Hematopoietic multipotent progenitor cell treated with erythropoietin and hydrocortisone succinate and interleukin-3 and kit ligand, for 6 days (in vitro differentiated cells): ENCODE measurements around the gene TBC1D22A.
"Not testable (repeated sequence)": the region's sequence is repeated elsewhere in the genome, so short reads cannot be mapped to it uniquely, and the experiment has no call there.

ENCODE experiments used
- DNase-seq: peaks from one replicate; pipeline ENCODE4 v3.0.0-alpha.2; 2015

Gene TBC1D22A

GRCh38 chr22:46774980-46775849 lies 12.8 kb downstream of the TBC1D22A start:
- no peak for DNase-seq

- DNase-seq, result no peak
Measured at GRCh38 chr22:46775850-46776826, 13.7 kb downstream of the TBC1D22A start.

- DNase-seq, result no peak
Measured at GRCh38 chr22:46776876-46777608, 14.6 kb downstream of the TBC1D22A start.

GRCh38 chr22:46777609-46777970 lies 15.1 kb downstream of the TBC1D22A start:
- DNase-seq, result peak; percentile 58

GRCh38 chr22:46779023-46779422 lies 16.6 kb downstream of the TBC1D22A start:
- no peak for DNase-seq

GRCh38 chr22:46779651-46780050 lies 17.2 kb downstream of the TBC1D22A start:
- no peak for DNase-seq

- DNase-seq, result no peak
Measured at GRCh38 chr22:46780453-46780852, 18.0 kb downstream of the TBC1D22A start.

- no peak for DNase-seq
Measured at GRCh38 chr22:46781291-46781690, 18.8 kb downstream of the TBC1D22A start.

GRCh38 chr22:46782200-46782599 lies 19.8 kb downstream of the TBC1D22A start:
- DNase-seq, result not testable (repeated sequence)

- DNase-seq, result peak; percentile 35
Measured at GRCh38 chr22:46783721-46784120, 21.3 kb downstream of the TBC1D22A start.

- no peak for DNase-seq
Measured at GRCh38 chr22:46788441-46789172, 26.2 kb downstream of the TBC1D22A start.

- no peak for DNase-seq
Measured at GRCh38 chr22:46789992-46790391, 27.5 kb downstream of the TBC1D22A start.

GRCh38 chr22:46791201-46791731 lies 28.8 kb downstream of the TBC1D22A start:
- peak; percentile 62 for DNase-seq

GRCh38 chr22:46792061-46792796 lies 29.8 kb downstream of the TBC1D22A start:
- DNase-seq, result no peak

- no peak for DNase-seq
Measured at GRCh38 chr22:46792841-46793261, 30.4 kb downstream of the TBC1D22A start.

- no peak for DNase-seq
Measured at GRCh38 chr22:46793497-46793896, 31.0 kb downstream of the TBC1D22A start.

- no peak for DNase-seq
Measured at GRCh38 chr22:46794067-46794466, 31.6 kb downstream of the TBC1D22A start.

GRCh38 chr22:46794491-46794890 lies 32.0 kb downstream of the TBC1D22A start:
- no peak for DNase-seq

GRCh38 chr22:46795140-46795539 lies 32.7 kb downstream of the TBC1D22A start:
- DNase-seq, result no peak

GRCh38 chr22:46795845-46796565 lies 33.6 kb downstream of the TBC1D22A start:
- DNase-seq, result no peak
